SK-N-SH (cell line): Measurements from ENCODE around the gene TMEM269. TPM values are rescaled to one million over a fixed set of nuclear protein-coding genes. Genes with fewer than 3 reads are reported as not detected.
A peak's percentile ranks its signal among the peaks of the same experiment; 100 is the strongest.

Experiments used
- CTCF ChIA-PET: fragments of 300-600, 350-600 bp; formaldehyde crosslinking; extraction: SDS; loops from one replicate; lab custom pipeline; 2021; lab: Yijun Ruan, JAX
- POLR2A ChIA-PET: fragments of 350-600 bp; sonication (Branson Sonifier 250); formaldehyde crosslinking; extraction: SDS; loops from one replicate; lab custom pipeline; 2020; ENCODE audit warnings: antibody characterized with exemption, inconsistent platforms; lab: Yijun Ruan, JAX
- DNase-seq: peaks from one replicate; pipeline ENCODE4 v3.0.0; 2012
- H2AFZ ChIP-seq: fragments of 200-600 bp; sonication (generic); 2 replicates; pipeline ENCODE4 v1.8.1; 2016; ENCODE audit warnings: antibody characterized with exemption, mild to moderate bottlenecking, low read depth
- H3F3A ChIP-seq: fragments of 200-600 bp; sonication (generic); replicated peaks from 2 replicates; pipeline ENCODE3; 2016; ENCODE audit warnings: antibody characterized with exemption, mild to moderate bottlenecking; ENCODE audit not compliant: insufficient read depth
- H3K27ac ChIP-seq, 2 experiments: fragments of 200-500 bp in 1 of 2; fragments of 200-600 bp in 1 of 2; sonication (Bioruptor generic) in 1 of 2; sonication (generic), shearing (Covaris generic) in 1 of 2; 2 replicates each; pipeline versions ENCODE4 v1.5.1 to v1.6.1; 2014 to 2016; ENCODE audit warnings: low read depth in 2 of 2, inconsistent platforms in 1 of 2, low read length in 1 of 2, mild to moderate bottlenecking in 1 of 2, mixed read lengths in 1 of 2
- H3K27me3 ChIP-seq: fragments of 200-600 bp; sonication (generic), shearing (Covaris generic); 2 replicates; pipeline ENCODE4 v1.6.1; 2016; ENCODE audit warnings: mixed run types; ENCODE audit not compliant: insufficient read depth
- H3K36me3 ChIP-seq, 2 experiments: fragments of 200-500 bp in 1 of 2; fragments of 200-600 bp in 1 of 2; sonication (Bioruptor generic) in 1 of 2; sonication (generic) in 1 of 2; replicated peaks in 1 of 2; 2 replicates each; pipeline versions ENCODE3 to v1.5.1; 2014 to 2016; ENCODE audit warnings: low read length in 1 of 2, mild to moderate bottlenecking in 1 of 2; ENCODE audit not compliant: insufficient read depth in 2 of 2, control insufficient read depth in 1 of 2
- H3K4me1 ChIP-seq, 2 experiments: fragments of 200-500 bp in 1 of 2; fragments of 200-600 bp in 1 of 2; sonication (Bioruptor generic) in 1 of 2; sonication (generic), shearing (Covaris generic) in 1 of 2; 2 replicates each; pipeline versions ENCODE4 v1.5.1 to v1.6.1; 2014 to 2016; ENCODE audit warnings: low read depth in 1 of 2, low read length in 1 of 2, mixed run types in 1 of 2; ENCODE audit not compliant: insufficient read depth in 2 of 2, control insufficient read depth in 1 of 2
- H3K4me2 ChIP-seq: fragments of 200-600 bp; sonication (generic), shearing (Covaris generic); 2 replicates; pipeline ENCODE4 v1.6.1; 2017; ENCODE audit warnings: mixed run types
- H3K4me3 ChIP-seq, 2 experiments: fragments of 200-500 bp in 1 of 2; fragments of 200-600 bp in 1 of 2; sonication (Bioruptor generic) in 1 of 2; sonication (generic), shearing (Covaris generic) in 1 of 2; 2 replicates each; pipeline versions ENCODE4 v1.5.1 to v1.8.1; 2014 to 2016; ENCODE audit warnings: low read depth in 2 of 2, inconsistent platforms in 1 of 2, low read length in 1 of 2, mild to moderate bottlenecking in 1 of 2, mixed read lengths in 1 of 2, moderate library complexity in 1 of 2
- H3K79me2 ChIP-seq: fragments of 200-600 bp; sonication (generic); 2 replicates; pipeline ENCODE4 v1.8.1; 2017; ENCODE audit warnings: mild to moderate bottlenecking; ENCODE audit not compliant: insufficient read depth
- H3K9ac ChIP-seq: fragments of 200-600 bp; sonication (generic); 2 replicates; pipeline ENCODE4 v1.6.1; 2017; ENCODE audit warnings: mixed run types
- H3K9me2 ChIP-seq: fragments of 200-600 bp; sonication (generic); 2 replicates; pipeline ENCODE4 v1.6.1; 2017; ENCODE audit warnings: mixed run types
- H3K9me3 ChIP-seq: fragments of 200-600 bp; sonication (generic); 2 replicates; pipeline ENCODE4 v1.6.1; 2017; ENCODE audit warnings: mixed run types, mild to moderate bottlenecking, moderate library complexity
- H4K20me1 ChIP-seq: fragments of 200-600 bp; sonication (generic); 2 replicates; pipeline ENCODE4 v1.6.1; 2017; ENCODE audit warnings: mild to moderate bottlenecking, mixed run types; ENCODE audit not compliant: insufficient read depth
- ELF1 ChIP-seq: IDR thresholded peaks from 2 replicates; pipeline ENCODE4 v1.4.0; 2012
- MEF2A ChIP-seq: IDR thresholded peaks from 2 replicates; pipeline ENCODE4 v1.4.0; 2012; ENCODE audit warnings: low read depth, borderline replicate concordance
- MXI1 ChIP-seq: IDR thresholded peaks from 2 replicates; pipeline ENCODE4 v1.6.1; 2012; ENCODE audit warnings: mild to moderate bottlenecking, low read depth, low read length, improper control_type of control experiment
- NFIC ChIP-seq: IDR thresholded peaks from 2 replicates; pipeline ENCODE4 v1.4.0; 2012; ENCODE audit warnings: borderline replicate concordance
- RAD21 ChIP-seq: IDR thresholded peaks from 2 replicates; pipeline ENCODE4 v1.6.1; 2012; ENCODE audit warnings: mild to moderate bottlenecking, low read length
- SMC3 ChIP-seq: IDR thresholded peaks from 2 replicates; pipeline ENCODE4 v1.6.1; 2012; ENCODE audit warnings: low read depth, low read length, improper control_type of control experiment
- TAF1 ChIP-seq: IDR thresholded peaks from 2 replicates; pipeline ENCODE4 v1.6.1; 2012; ENCODE audit warnings: low read depth, mild to moderate bottlenecking, low read length, moderate library complexity, borderline replicate concordance
- TEAD4 ChIP-seq: IDR thresholded peaks from 2 replicates; pipeline ENCODE4 v1.4.0; 2012; ENCODE audit warnings: mild to moderate bottlenecking, borderline replicate concordance; ENCODE audit not compliant: insufficient read depth
- WGBS: methylation state at CpG from one replicate; pipeline ENCODE4 v1.1.6; 2017; ENCODE audit warnings: low lambda C conversion rate; 5-methylcytosine and 5-hydroxymethylcytosine counted together
- polyA plus RNA-seq, 3 experiments: library from polyadenylated mRNA; depleted of rRNA; stranded (reverse); fragments of >200 nt; gene quantifications; 2 replicates each; pipeline ENCODE4 v1.2.3, GENCODE V29; 2012
- TF ChIP-seq, protein P1 (sequence below): fragments of 150-350 bp; IDR thresholded peaks from 2 replicates; pipeline ENCODE4 v1.6.1; 2016; ENCODE audit warnings: mild to moderate bottlenecking, low read depth, low read length
- TF ChIP-seq, protein P2 (sequence below): fragments of 200-600 bp; sonication (generic); IDR thresholded peaks from 2 replicates; pipeline ENCODE4 v1.6.1; 2017; ENCODE audit warnings: antibody characterized with exemption, mild to moderate bottlenecking, moderate library complexity

The TMEM269 gene
- polyA plus RNA-seq, 1 of the 3 experiments (the other 2 are of a cell fraction) = 0.05 TPM

DNA sequence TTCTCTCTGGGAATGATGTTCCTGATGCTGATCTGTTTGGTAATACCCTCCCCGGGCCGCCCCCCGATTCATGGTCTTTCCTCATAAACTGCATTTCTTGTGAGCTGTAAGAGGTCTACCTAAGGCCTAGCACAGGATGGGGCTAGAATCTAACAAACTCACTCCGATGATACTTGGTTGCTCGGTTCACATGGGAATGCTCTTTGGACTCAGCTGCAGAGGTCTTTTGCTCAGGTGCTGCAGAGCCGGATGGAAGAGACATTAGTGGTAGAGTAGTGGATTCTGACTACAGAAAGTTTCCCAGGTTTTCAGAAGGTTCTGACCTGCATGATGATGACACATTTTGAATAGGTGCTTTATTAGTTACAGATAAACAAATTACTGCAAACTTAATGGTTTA is 8.3 kb upstream of the TMEM269 start:
- H3K27me3 ChIP-seq = no peaks in the 10 kb centered on the region
- WGBS = 92% methylated on average over 6 of the region's 6 CpGs
- ChIA-PET POLR2A (no interaction called here), CTCF (interaction anchor here (1.1 to 4.9 kb wide), 8 partner anchors 11 to 296 kb away, joined by 4 to 118 read pairs (median 25); partner anchors contain the start of genes C1orf50 and P3H1)
- H3F3A ChIP-seq = no peaks in the 10 kb centered on the region
- no peak for DNase-seq
- H3K79me2 ChIP-seq = peaks cover 14% of the 10 kb centered on the region; the same call in 1 of the 2 replicates
- no peaks in the 10 kb centered on the region for H3K4me1 ChIP-seq
- H3K27ac ChIP-seq = no peak overlapping the region
- H3K4me2 ChIP-seq = no peak overlapping the region
- H3K9me2 ChIP-seq = no peaks in the 10 kb centered on the region
- H3K9ac ChIP-seq = no peak overlapping the region
- H2AFZ ChIP-seq = no peak overlapping the region
- no peaks in the 10 kb centered on the region for H4K20me1 ChIP-seq
- H3K4me3 ChIP-seq = no peak overlapping the region
- TF ChIP-seq MEF2A = no peak
- TF ChIP-seq MXI1 = no peak
- TF ChIP-seq, protein P1, sequence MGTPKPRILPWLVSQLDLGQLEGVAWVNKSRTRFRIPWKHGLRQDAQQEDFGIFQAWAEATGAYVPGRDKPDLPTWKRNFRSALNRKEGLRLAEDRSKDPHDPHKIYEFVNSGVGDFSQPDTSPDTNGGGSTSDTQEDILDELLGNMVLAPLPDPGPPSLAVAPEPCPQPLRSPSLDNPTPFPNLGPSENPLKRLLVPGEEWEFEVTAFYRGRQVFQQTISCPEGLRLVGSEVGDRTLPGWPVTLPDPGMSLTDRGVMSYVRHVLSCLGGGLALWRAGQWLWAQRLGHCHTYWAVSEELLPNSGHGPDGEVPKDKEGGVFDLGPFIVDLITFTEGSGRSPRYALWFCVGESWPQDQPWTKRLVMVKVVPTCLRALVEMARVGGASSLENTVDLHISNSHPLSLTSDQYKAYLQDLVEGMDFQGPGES = no peak
- TF ChIP-seq ELF1 = no peak
- no peak for TF ChIP-seq NFIC
- no peak for TF ChIP-seq TEAD4
- no peak for TF ChIP-seq TAF1
- no peaks in the 10 kb centered on the region for H3K9me3 ChIP-seq
- peaks cover 52% of the 10 kb centered on the region in 2 experiments for H3K36me3 ChIP-seq

DNA sequence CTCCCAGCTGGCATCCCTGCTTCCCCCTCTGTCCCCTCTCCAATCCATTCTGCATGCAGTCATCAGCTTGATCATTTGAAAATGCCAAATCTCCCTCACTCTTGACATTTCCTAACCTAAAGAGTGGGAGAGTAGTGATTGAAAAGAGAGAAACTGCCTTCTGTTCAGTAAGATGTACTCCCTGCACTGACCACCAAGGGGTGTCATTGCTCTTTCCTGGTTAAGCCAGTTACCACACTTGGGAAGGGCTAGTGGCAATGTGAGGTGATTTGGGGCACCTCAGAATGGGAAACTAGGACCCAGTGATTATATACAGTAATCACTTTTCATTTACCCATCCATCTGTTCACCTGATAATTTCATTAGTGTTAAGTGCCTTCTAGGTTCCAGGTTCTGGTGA is 6.9 kb upstream of the TMEM269 start:
- Histone ChIP-seq H2AFZ (no peak overlapping the region), H4K20me1 (no peaks in the 10 kb centered on the region), H3K9me3 (no peaks in the 10 kb centered on the region), H3K4me1 (no peaks in the 10 kb centered on the region), H3K9me2 (no peaks in the 10 kb centered on the region), H3K9ac (no peak overlapping the region), H3K4me3 (no peak overlapping the region), H3K79me2 (peaks cover 2% of the 10 kb centered on the region; the same call in 1 of the 2 replicates), H3K27me3 (no peaks in the 10 kb centered on the region), H3F3A (no peaks in the 10 kb centered on the region), H3K4me2 (no peak overlapping the region), H3K36me3 (peaks cover 54 to 55% of the 10 kb centered on the region in 2 experiments), H3K27ac (no peak overlapping the region)
- DNase-seq = peak; percentile 75
- ChIA-PET POLR2A (interaction anchor here (0.5 kb wide), 1 partner anchor 57 kb away, joined by 3 read pairs; no protein-coding TSS in a partner anchor), CTCF (interaction anchor here (0.5 to 4.9 kb wide), 32 partner anchors 9 to 307 kb away, joined by 3 to 118 read pairs (median 4); partner anchors contain the start of genes C1orf50, P3H1 and ZNF691)
- peak; percentile 79 for TF ChIP-seq SMC3
- TF ChIP-seq, protein P2, sequence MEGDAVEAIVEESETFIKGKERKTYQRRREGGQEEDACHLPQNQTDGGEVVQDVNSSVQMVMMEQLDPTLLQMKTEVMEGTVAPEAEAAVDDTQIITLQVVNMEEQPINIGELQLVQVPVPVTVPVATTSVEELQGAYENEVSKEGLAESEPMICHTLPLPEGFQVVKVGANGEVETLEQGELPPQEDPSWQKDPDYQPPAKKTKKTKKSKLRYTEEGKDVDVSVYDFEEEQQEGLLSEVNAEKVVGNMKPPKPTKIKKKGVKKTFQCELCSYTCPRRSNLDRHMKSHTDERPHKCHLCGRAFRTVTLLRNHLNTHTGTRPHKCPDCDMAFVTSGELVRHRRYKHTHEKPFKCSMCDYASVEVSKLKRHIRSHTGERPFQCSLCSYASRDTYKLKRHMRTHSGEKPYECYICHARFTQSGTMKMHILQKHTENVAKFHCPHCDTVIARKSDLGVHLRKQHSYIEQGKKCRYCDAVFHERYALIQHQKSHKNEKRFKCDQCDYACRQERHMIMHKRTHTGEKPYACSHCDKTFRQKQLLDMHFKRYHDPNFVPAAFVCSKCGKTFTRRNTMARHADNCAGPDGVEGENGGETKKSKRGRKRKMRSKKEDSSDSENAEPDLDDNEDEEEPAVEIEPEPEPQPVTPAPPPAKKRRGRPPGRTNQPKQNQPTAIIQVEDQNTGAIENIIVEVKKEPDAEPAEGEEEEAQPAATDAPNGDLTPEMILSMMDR = peak; percentile 73
- peak; percentile 89 for TF ChIP-seq RAD21
- TF ChIP-seq ELF1 = no peak
